Measurements from ENCODE around the gene GDPGP1. TPM values are rescaled to one million over a fixed set of nuclear protein-coding genes. Genes with fewer than 3 reads are reported as not detected.

The GDPGP1 gene
- 5.0 to 8.1 TPM (median 6.1 TPM) in 5 replicates for total RNA-seq (2022; extraction: Qiagen RNA extraction; ENCODE audit: low read depth)

GRCh38 chr15:90234096-90234988, at the start of gene GDPGP1:
Gene GDPGP1 (plus strand): TSS chr15:90234209. CDS start chr15:90240909, 6,700 bp downstream.

GRCh38 chr15:90201130-90201943, 32.7 kb upstream of the GDPGP1 start, which contains the start of gene SEMA4B:
Gene SEMA4B (plus strand): TSS chr15:90201330. CDS start chr15:90201579, 249 bp downstream.

GRCh38 chr15:90233387-90234095, 468 bp upstream of the GDPGP1 start, which contains the start of gene CIB1:
Gene CIB1 (minus strand): TSS chr15:90233941. CDS start chr15:90233885, 56 bp downstream.

GRCh38 chr15:90249203-90249863, 15.3 kb downstream of the GDPGP1 start, which contains the start of gene TTLL13:
Gene TTLL13 (plus strand): TSS chr15:90249556. CDS start chr15:90250631, 1,075 bp downstream.

GRCh38 chr15:90265271-90266060, 31.5 kb downstream of the GDPGP1 start, which contains the start of gene NGRN:
Gene NGRN (plus strand): TSS chr15:90265672. CDS start chr15:90265713, 41 bp downstream.

Other genes with a start within 250 kb of the GDPGP1 start
- gene ZNF710, start 232.9 kb upstream of the GDPGP1 start, total RNA-seq (2022; extraction: Qiagen RNA extraction; ENCODE audit: low read depth): 8.5 to 18.6 TPM (median 16.7 TPM) in 5 replicates
- gene IDH2, start 131.7 kb upstream of the GDPGP1 start, total RNA-seq (2022; extraction: Qiagen RNA extraction; ENCODE audit: low read depth): 37.7 to 47.9 TPM (median 45.1 TPM) in 5 replicates
- gene SEMA4B, start 32.9 kb upstream of the GDPGP1 start, total RNA-seq (2022; extraction: Qiagen RNA extraction; ENCODE audit: low read depth): 122 to 178 TPM (median 156 TPM) in 5 replicates
- 187 to 260 TPM (median 238 TPM) in 5 replicates for gene CIB1, start 268 bp upstream of the GDPGP1 start, total RNA-seq (2022; extraction: Qiagen RNA extraction; ENCODE audit: low read depth)
- gene TTLL13, start 15.3 kb downstream of the GDPGP1 start, total RNA-seq (2022; extraction: Qiagen RNA extraction; ENCODE audit: low read depth): 0.22 to 1.1 TPM (median 0.47 TPM) in 5 replicates
- gene NGRN, start 31.5 kb downstream of the GDPGP1 start, total RNA-seq (2022; extraction: Qiagen RNA extraction; ENCODE audit: low read depth): 106 to 119 TPM (median 116 TPM) in 5 replicates
- gene ZNF774, start 118.1 kb downstream of the GDPGP1 start, total RNA-seq (2022; extraction: Qiagen RNA extraction; ENCODE audit: low read depth): 0.68 to 1.8 TPM (median 1.3 TPM) in 5 replicates
- 119 to 212 TPM (median 126 TPM) in 5 replicates for gene IQGAP1, start 154.0 kb downstream of the GDPGP1 start, total RNA-seq (2022; extraction: Qiagen RNA extraction; ENCODE audit: low read depth)